HCT116 (cell line): Measurements from ENCODE around the gene NHSL2. TPM values are rescaled to one million over a fixed set of nuclear protein-coding genes. Genes with fewer than 3 reads are reported as not detected.

Source experiments
- ATAC-seq: fragments of 200-7000 bp; cut with Tn5 transposase; 2 replicates; pipeline ENCODE4 v1.9.1; 2020; ENCODE audit warnings: mild to moderate bottlenecking, moderate library complexity
- BruUV-seq: library from RNA; stranded (reverse); fragments of 400-500 nt; replicated peaks from 2 replicates; lab custom pipeline; 2021; lab: Mats Ljungman, UMichigan
- CTCF ChIA-PET: fragments of 300-600 bp; sonication (Branson Sonifier 250); formaldehyde crosslinking; loops from one replicate; lab custom pipeline; 2021; ENCODE audit warnings: antibody characterized with exemption; lab: Charles Lee
- POLR2A ChIA-PET: fragments of 300-600, 350-600 bp; sonication (Branson Sonifier 250); formaldehyde crosslinking; loops from one replicate; lab custom pipeline; 2021; ENCODE audit warnings: antibody characterized with exemption; lab: Charles Lee
- RAD21 ChIA-PET, 2 experiments: fragments of 300-600 bp; sonication (Branson Sonifier 250); formaldehyde crosslinking; loops; one replicate each; lab custom pipeline; 2023; ENCODE audit warnings: low total read pairs in 2 of 2; ENCODE audit not compliant: uncharacterized antibody in 2 of 2, unreplicated experiment in 2 of 2, low non-redundant PET in 1 of 2; lab: Charles Lee
- DNase-seq: peaks from one replicate; pipeline ENCODE4 v3.0.0-alpha.2; 2010; ENCODE audit warnings: low read depth, low spot score
- H2AFZ ChIP-seq: fragments of 200-600 bp; shearing (Covaris generic), sonication (generic); 2 replicates; pipeline ENCODE4 v1.6.1; 2017; ENCODE audit warnings: low read depth, mixed run types, mixed read lengths, antibody characterized with exemption, low read length; ENCODE audit not compliant: poor library complexity, severe bottlenecking
- H3K27ac ChIP-seq: 2 replicates; pipeline ENCODE4 v1.5.1; 2012; ENCODE audit warnings: low read depth, low read length
- H3K27me3 ChIP-seq: fragments of 200-600 bp; sonication (generic); 2 replicates; pipeline ENCODE4 v1.6.1; 2016; ENCODE audit warnings: mixed run types, low read length, mixed read lengths; ENCODE audit not compliant: insufficient read depth
- H3K36me3 ChIP-seq, 2 experiments: fragments of 200-500 bp in 1 of 2; fragments of 200-600 bp in 1 of 2; sonication (Bioruptor generic) in 1 of 2; sonication (generic) in 1 of 2; 2 replicates each; pipeline versions ENCODE4 v1.5.1 to v1.6.1; 2014 to 2016; ENCODE audit warnings: low read length in 2 of 2, inconsistent platforms in 1 of 2, mixed read lengths in 1 of 2, mixed run types in 1 of 2; ENCODE audit not compliant: insufficient read depth in 2 of 2, control insufficient read depth in 1 of 2
- H3K4me1 ChIP-seq, 2 experiments: fragments of 200-600 bp in 1 of 2; sonication (generic) in 1 of 2; 2 replicates each; pipeline versions ENCODE4 v1.5.1 to v1.6.1; 2012 to 2017; ENCODE audit warnings: low read length in 2 of 2, inconsistent platforms in 1 of 2, mild to moderate bottlenecking in 1 of 2, mixed read lengths in 1 of 2, mixed run types in 1 of 2, moderate library complexity in 1 of 2; ENCODE audit not compliant: insufficient read depth in 2 of 2, control insufficient read depth in 1 of 2
- H3K4me2 ChIP-seq: fragments of 200-600 bp; sonication (generic); 2 replicates; pipeline ENCODE4 v1.6.1; 2017; ENCODE audit warnings: mixed run types, low read length, mixed read lengths
- H3K4me3 ChIP-seq, 2 experiments: fragments of 200-600 bp in 1 of 2; sonication (generic) in 1 of 2; replicated peaks in 1 of 2; 2 replicates each; pipeline ENCODE4 v1.5.1; 2011 to 2016; ENCODE audit warnings: low read length in 2 of 2, control low read depth in 1 of 2, low read depth in 1 of 2, mild to moderate bottlenecking in 1 of 2, mixed read lengths in 1 of 2, mixed run types in 1 of 2
- H3K79me2 ChIP-seq: fragments of 200-600 bp; sonication (generic); 2 replicates; pipeline ENCODE4 v1.6.1; 2017; ENCODE audit warnings: mild to moderate bottlenecking, mixed run types, low read length, moderate library complexity, mixed read lengths; ENCODE audit not compliant: insufficient read depth
- H3K9ac ChIP-seq: fragments of 200-600 bp; sonication (generic); 2 replicates; pipeline ENCODE4 v1.6.1; 2016; ENCODE audit warnings: low read length, mixed read lengths
- H3K9me2 ChIP-seq: fragments of 200-600 bp; sonication (generic), shearing (Covaris generic); 2 replicates; pipeline ENCODE4 v1.6.1; 2017; ENCODE audit warnings: mixed run types, mild to moderate bottlenecking, moderate library complexity; ENCODE audit not compliant: insufficient read depth
- H3K9me3 ChIP-seq, 2 experiments: fragments of 200-500 bp in 1 of 2; fragments of 200-600 bp in 1 of 2; sonication (Bioruptor generic) in 1 of 2; sonication (generic) in 1 of 2; 2 replicates each; pipeline ENCODE4 v1.6.1; 2014 to 2017; ENCODE audit warnings: low read length in 2 of 2, mixed read lengths in 2 of 2, inconsistent platforms in 1 of 2, low read depth in 1 of 2, mild to moderate bottlenecking in 1 of 2, mixed run types in 1 of 2, moderate library complexity in 1 of 2; ENCODE audit not compliant: control insufficient read depth in 1 of 2, insufficient read depth in 1 of 2
- H4K20me1 ChIP-seq: fragments of 200-600 bp; sonication (generic), shearing (Covaris generic); 2 replicates; pipeline ENCODE4 v1.6.1; 2017; ENCODE audit warnings: mixed run types, mild to moderate bottlenecking, moderate library complexity; ENCODE audit not compliant: insufficient read depth
- CEBPB ChIP-seq: IDR thresholded peaks from 2 replicates; pipeline ENCODE4 v1.6.1; 2012; ENCODE audit warnings: low read depth
- EZH2phosphoT487 ChIP-seq: fragments of 200-600 bp; IDR thresholded peaks from 2 replicates; pipeline ENCODE4 v1.6.1; 2018; ENCODE audit warnings: antibody characterized with exemption, borderline replicate concordance
- JUND ChIP-seq: IDR thresholded peaks from 2 replicates; pipeline ENCODE4 v1.6.1; 2012
- POLR2A ChIP-seq: IDR thresholded peaks from 2 replicates; pipeline ENCODE4 v1.7.0; 2011; ENCODE audit warnings: borderline replicate concordance; ENCODE audit not compliant: insufficient read depth, insufficient read length; ENCODE audit errors: extremely low read depth
- SP1 ChIP-seq: IDR thresholded peaks from 2 replicates; pipeline ENCODE4 v1.6.1; 2012; ENCODE audit warnings: low read depth
- SRF ChIP-seq: IDR thresholded peaks from 2 replicates; pipeline ENCODE4 v1.6.1; 2012; ENCODE audit warnings: low read depth
- TCF7L2 ChIP-seq: IDR thresholded peaks from 2 replicates; pipeline ENCODE4 v1.7.0; 2011; ENCODE audit warnings: borderline replicate concordance, inconsistent platforms; ENCODE audit not compliant: insufficient read depth, insufficient read length; ENCODE audit errors: extremely low read depth
- intact Hi-C: fragments of 100-400 bp; cut with micrococcal nuclease; formaldehyde crosslinking; loops from 2 replicates; pipeline ENCODE4 v1.10.0; 2022
- total RNA-seq: library from RNA; stranded (reverse); gene quantifications from one replicate; pipeline ENCODE4 v1.2.1, GENCODE V29; 2021; ENCODE audit not compliant: unreplicated experiment
- TF ChIP-seq, protein P1 (sequence below): IDR thresholded peaks from 2 replicates; pipeline ENCODE4 v1.6.1; 2011; ENCODE audit warnings: mild to moderate bottlenecking, low read length, moderate library complexity; ENCODE audit not compliant: insufficient replicate concordance; ENCODE audit errors: extremely low read depth
- TF ChIP-seq, protein P2 (sequence below): IDR thresholded peaks from 2 replicates; pipeline ENCODE4 v1.6.1; 2012
- TF ChIP-seq, protein P3 (sequence below): IDR thresholded peaks from 2 replicates; pipeline ENCODE4 v1.6.1; 2012

Gene NHSL2
- total RNA-seq, 1 experiment from 2014 or later: 0.22 TPM

DNA sequence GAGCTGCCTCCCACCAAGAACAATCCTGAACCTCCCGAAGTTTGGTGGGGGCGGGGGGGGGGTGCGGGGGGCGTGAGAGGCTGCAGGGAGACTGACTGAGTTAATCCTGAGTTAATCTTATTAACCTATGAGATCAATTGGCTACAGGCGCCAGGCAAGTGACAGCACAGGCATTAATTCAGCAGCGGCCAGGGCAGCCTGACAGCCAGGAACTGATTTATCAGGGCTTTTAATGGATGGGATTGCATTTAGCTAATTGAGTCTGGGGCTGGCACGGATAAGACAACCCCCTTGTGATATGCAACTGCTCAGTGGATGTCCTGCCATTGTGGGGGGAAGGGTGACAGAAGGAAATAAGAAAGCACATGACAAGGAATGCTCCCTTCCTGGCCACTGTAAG, 204.7 kb downstream of the NHSL2 start (continued):
- no peak for TF ChIP-seq TCF7L2
- TF ChIP-seq CEBPB: no peak
- TF ChIP-seq, all 23 proteins: peak for 0

DNA sequence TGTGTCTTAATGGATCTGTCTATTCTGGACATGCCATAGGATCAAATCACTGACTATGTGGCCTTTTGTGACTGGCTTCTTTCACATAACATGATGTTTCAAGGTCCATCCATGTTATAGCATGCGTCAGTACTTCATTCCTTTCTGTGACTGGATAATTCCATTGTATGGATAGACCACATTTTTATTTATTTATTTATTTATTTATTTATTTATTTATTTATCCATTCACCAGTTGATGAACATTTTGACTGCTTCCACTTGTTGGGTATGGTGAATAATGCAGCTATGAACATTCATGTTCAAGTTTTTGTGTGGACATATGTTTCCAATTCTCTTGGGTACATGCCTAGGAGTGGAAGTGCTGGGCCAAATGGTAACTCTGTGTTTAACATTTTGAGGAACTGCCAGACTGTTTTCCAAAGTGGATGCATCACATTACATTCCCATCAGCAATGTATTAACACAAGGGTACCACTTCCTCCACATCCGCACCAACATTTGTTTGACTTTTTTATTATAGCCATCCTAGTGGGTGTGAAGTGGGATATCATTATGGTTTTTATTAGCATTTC, 207.1 kb downstream of the NHSL2 start:
- BruUV-seq: no TSS peak
- Histone ChIP-seq H3K4me2 (no peak overlapping the region), H3K9me2 (no peaks in the 10 kb centered on the region), H3K9me3 (no peaks in the 10 kb centered on the region), H3K9ac (no peak overlapping the region), H3K79me2 (no peaks in the 10 kb centered on the region), H2AFZ (no peak overlapping the region), H3K4me3 (no peak overlapping the region), H3K36me3 (no peaks in the 10 kb centered on the region), H3K4me1 (no peaks in the 10 kb centered on the region), H4K20me1 (no peaks in the 10 kb centered on the region), H3K27me3 (no peaks in the 10 kb centered on the region), H3K27ac (no peak overlapping the region)
- ChIA-PET POLR2A (no interaction called here), RAD21 (no interaction called here), CTCF (no interaction called here)
- DNase-seq (no peak), ATAC-seq (no peak)
- TF ChIP-seq EZH2phosphoT487: no peak
- no peak for TF ChIP-seq SRF
- TF ChIP-seq JUND: no peak
- intact Hi-C loops: no loop called here

DNA sequence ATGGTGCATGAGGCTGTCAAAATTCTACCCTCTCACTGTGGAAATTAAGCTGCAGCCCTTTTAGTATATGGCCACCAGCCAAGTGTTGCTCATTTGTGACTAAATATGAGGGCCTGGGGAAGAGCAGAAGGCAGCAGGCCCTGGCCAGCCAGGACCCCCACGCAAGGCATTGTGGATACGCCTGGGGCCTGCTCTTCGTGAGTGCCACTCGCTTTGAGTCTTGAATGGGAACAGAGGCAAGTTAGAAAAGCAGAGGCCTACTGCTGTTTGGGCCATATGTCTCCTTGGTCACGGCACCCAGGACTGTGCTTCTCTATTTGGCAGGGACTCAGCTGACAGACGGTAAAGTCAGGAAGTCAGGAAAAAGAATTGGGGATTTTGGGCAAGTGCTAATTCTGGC, 210.2 kb downstream of the NHSL2 start:
- DNase-seq (no peak), ATAC-seq (no peak)
- no peaks in the 10 kb centered on the region for H3K9me2 ChIP-seq
- BruUV-seq: no TSS peak
- no peak overlapping the region for H2AFZ ChIP-seq
- no peaks in the 10 kb centered on the region for H3K79me2 ChIP-seq
- H3K4me1 ChIP-seq: no peaks in the 10 kb centered on the region
- H3K27ac ChIP-seq: no peak overlapping the region
- intact Hi-C loops: loop anchor here (10.0 kb wide), 1 partner anchor 246 kb away; no protein-coding TSS in a partner anchor
- no peak for TF ChIP-seq CEBPB
- TF ChIP-seq EZH2phosphoT487: no peak
- TF ChIP-seq POLR2A: no peak
- TF ChIP-seq, protein P1, sequence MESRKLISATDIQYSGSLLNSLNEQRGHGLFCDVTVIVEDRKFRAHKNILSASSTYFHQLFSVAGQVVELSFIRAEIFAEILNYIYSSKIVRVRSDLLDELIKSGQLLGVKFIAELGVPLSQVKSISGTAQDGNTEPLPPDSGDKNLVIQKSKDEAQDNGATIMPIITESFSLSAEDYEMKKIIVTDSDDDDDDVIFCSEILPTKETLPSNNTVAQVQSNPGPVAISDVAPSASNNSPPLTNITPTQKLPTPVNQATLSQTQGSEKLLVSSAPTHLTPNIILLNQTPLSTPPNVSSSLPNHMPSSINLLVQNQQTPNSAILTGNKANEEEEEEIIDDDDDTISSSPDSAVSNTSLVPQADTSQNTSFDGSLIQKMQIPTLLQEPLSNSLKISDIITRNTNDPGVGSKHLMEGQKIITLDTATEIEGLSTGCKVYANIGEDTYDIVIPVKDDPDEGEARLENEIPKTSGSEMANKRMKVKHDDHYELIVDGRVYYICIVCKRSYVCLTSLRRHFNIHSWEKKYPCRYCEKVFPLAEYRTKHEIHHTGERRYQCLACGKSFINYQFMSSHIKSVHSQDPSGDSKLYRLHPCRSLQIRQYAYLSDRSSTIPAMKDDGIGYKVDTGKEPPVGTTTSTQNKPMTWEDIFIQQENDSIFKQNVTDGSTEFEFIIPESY: no peak
- TF ChIP-seq, protein P2, sequence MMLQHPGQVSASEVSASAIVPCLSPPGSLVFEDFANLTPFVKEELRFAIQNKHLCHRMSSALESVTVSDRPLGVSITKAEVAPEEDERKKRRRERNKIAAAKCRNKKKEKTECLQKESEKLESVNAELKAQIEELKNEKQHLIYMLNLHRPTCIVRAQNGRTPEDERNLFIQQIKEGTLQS: no peak
- TF ChIP-seq, protein P3, sequence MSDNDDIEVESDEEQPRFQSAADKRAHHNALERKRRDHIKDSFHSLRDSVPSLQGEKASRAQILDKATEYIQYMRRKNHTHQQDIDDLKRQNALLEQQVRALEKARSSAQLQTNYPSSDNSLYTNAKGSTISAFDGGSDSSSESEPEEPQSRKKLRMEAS: no peak
- TF ChIP-seq SP1: no peak
- H3K4me3 ChIP-seq: no peak overlapping the region
- no peak overlapping the region for H3K4me2 ChIP-seq
- no peaks in the 10 kb centered on the region for H4K20me1 ChIP-seq
- H3K9ac ChIP-seq: no peak overlapping the region
- POLR2A ChIA-PET: no interaction called here
- RAD21 ChIA-PET: no interaction called here
- CTCF ChIA-PET: no interaction called here
- no peaks in the 10 kb centered on the region for H3K36me3 ChIP-seq
- H3K9me3 ChIP-seq: no peaks in the 10 kb centered on the region
- no peaks in the 10 kb centered on the region for H3K27me3 ChIP-seq
